SK-N-SH (cell line): ENCODE results near the gene TENT4A.

Experiments used
- EP300 ChIP-seq, 2 experiments: IDR thresholded peaks; 2 replicates each; pipeline versions ENCODE4 v1.4.0 to v1.6.1; 2012; ENCODE audit warnings: borderline replicate concordance in 1 of 2, low read depth in 1 of 2, low read length in 1 of 2
- EZH2phosphoT487 ChIP-seq: fragments of 200-600 bp; sonication (generic); IDR thresholded peaks from 2 replicates; pipeline ENCODE4 v1.6.1; 2017; ENCODE audit warnings: low read depth, mixed run types, mild to moderate bottlenecking, antibody characterized with exemption, moderate library complexity, borderline replicate concordance
- GABPA ChIP-seq: IDR thresholded peaks from 2 replicates; pipeline ENCODE4 v1.4.0; 2012; ENCODE audit warnings: low read depth, mild to moderate bottlenecking
- JUND ChIP-seq: IDR thresholded peaks from 2 replicates; pipeline ENCODE4 v1.4.0; 2012
- RAD21 ChIP-seq: IDR thresholded peaks from 2 replicates; pipeline ENCODE4 v1.6.1; 2012; ENCODE audit warnings: mild to moderate bottlenecking, low read length
- RCOR1 ChIP-seq: fragments of 150-350 bp; IDR thresholded peaks from 2 replicates; pipeline ENCODE4 v1.6.1; 2017; ENCODE audit warnings: antibody characterized with exemption, low read length
- RXRA ChIP-seq: IDR thresholded peaks from 2 replicates; pipeline ENCODE4 v1.4.0; 2012; ENCODE audit warnings: low read depth, mild to moderate bottlenecking, borderline replicate concordance
- SIN3A ChIP-seq: IDR thresholded peaks from 2 replicates; pipeline ENCODE4 v1.6.1; 2012; ENCODE audit warnings: low read depth, mild to moderate bottlenecking, low read length, moderate library complexity, borderline replicate concordance
- TCF12 ChIP-seq: IDR thresholded peaks from 2 replicates; pipeline ENCODE4 v1.4.0; 2012
- YY1 ChIP-seq: IDR thresholded peaks from 2 replicates; pipeline ENCODE4 v1.4.0; 2012; ENCODE audit warnings: low read depth, mild to moderate bottlenecking
- TF ChIP-seq, protein P1 (sequence below): fragments of 200-600 bp; sonication (generic); IDR thresholded peaks from 2 replicates; pipeline ENCODE4 v1.6.1; 2017; ENCODE audit warnings: antibody characterized with exemption, mild to moderate bottlenecking, moderate library complexity
- TF ChIP-seq, protein P2 (sequence below): IDR thresholded peaks from 2 replicates; pipeline ENCODE4; 2012
- TF ChIP-seq, protein P3 (sequence below): IDR thresholded peaks from 2 replicates; pipeline ENCODE4 v1.4.0; 2012; ENCODE audit warnings: low read depth
- TF ChIP-seq, protein P4 (sequence below): IDR thresholded peaks from 2 replicates; pipeline ENCODE4 v1.4.0; 2012; ENCODE audit warnings: low read depth, borderline replicate concordance

DNA sequence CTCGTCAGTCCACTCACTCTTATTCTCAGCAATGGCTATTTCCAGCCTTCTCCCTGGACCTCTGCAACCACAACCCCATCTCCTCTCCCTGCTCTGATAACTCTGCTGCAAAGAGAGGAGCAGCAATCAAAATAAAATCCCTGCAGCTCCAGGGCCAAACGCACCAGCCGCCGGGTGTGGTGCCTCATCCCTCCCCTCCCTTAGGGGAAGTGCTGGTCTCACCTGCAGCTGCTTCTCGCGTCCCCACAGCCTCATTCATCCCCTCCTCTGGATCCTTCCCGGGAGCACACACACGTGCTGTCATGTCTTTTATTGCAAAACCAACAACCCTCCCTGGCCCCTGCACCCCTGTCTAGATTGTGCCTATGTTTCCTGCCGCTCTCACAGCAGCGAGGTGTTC lies 77.8 kb downstream of the TENT4A start:
- TF ChIP-seq EZH2phosphoT487 (no peak), YY1 (no peak), EP300 (IDR thresholded peaks at IDR 0.05; ENCODE audit: borderline replicate concordance in 1 of 2, low read depth in 1 of 2, low read length in 1 of 2) (no peak), TCF12 (no peak), SIN3A (no peak), RCOR1 (no peak), GABPA (no peak), JUND (no peak), RAD21 (no peak), RXRA (no peak)
- TF ChIP-seq, protein P1, sequence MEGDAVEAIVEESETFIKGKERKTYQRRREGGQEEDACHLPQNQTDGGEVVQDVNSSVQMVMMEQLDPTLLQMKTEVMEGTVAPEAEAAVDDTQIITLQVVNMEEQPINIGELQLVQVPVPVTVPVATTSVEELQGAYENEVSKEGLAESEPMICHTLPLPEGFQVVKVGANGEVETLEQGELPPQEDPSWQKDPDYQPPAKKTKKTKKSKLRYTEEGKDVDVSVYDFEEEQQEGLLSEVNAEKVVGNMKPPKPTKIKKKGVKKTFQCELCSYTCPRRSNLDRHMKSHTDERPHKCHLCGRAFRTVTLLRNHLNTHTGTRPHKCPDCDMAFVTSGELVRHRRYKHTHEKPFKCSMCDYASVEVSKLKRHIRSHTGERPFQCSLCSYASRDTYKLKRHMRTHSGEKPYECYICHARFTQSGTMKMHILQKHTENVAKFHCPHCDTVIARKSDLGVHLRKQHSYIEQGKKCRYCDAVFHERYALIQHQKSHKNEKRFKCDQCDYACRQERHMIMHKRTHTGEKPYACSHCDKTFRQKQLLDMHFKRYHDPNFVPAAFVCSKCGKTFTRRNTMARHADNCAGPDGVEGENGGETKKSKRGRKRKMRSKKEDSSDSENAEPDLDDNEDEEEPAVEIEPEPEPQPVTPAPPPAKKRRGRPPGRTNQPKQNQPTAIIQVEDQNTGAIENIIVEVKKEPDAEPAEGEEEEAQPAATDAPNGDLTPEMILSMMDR, result no peak
- TF ChIP-seq, protein P2, sequence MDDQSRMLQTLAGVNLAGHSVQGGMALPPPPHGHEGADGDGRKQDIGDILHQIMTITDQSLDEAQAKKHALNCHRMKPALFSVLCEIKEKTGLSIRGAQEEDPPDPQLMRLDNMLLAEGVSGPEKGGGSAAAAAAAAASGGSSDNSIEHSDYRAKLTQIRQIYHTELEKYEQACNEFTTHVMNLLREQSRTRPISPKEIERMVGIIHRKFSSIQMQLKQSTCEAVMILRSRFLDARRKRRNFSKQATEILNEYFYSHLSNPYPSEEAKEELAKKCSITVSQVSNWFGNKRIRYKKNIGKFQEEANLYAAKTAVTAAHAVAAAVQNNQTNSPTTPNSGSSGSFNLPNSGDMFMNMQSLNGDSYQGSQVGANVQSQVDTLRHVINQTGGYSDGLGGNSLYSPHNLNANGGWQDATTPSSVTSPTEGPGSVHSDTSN, result no peak
- TF ChIP-seq, protein P3, sequence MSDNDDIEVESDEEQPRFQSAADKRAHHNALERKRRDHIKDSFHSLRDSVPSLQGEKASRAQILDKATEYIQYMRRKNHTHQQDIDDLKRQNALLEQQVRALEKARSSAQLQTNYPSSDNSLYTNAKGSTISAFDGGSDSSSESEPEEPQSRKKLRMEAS, result no peak
- TF ChIP-seq, protein P4, sequence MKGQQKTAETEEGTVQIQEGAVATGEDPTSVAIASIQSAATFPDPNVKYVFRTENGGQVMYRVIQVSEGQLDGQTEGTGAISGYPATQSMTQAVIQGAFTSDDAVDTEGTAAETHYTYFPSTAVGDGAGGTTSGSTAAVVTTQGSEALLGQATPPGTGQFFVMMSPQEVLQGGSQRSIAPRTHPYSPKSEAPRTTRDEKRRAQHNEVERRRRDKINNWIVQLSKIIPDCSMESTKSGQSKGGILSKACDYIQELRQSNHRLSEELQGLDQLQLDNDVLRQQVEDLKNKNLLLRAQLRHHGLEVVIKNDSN, result no peak
